ENCODE results near the gene ZNRF3. TPM values are rescaled to one million over a fixed set of nuclear protein-coding genes. Genes with fewer than 3 reads are reported as not detected.

The ZNRF3 gene
- total RNA-seq, 1 donor from 2014 or later, result 12.4 TPM

- peak; percentile 69 for DNase-seq
Observed at GRCh38 chr22:29011240-29012100, 128.1 kb downstream of the ZNRF3 start.

- no peak for DNase-seq
Observed at GRCh38 chr22:29012101-29012433, 128.7 kb downstream of the ZNRF3 start.

- no peak for DNase-seq
Observed at GRCh38 chr22:29012952-29013351, 129.6 kb downstream of the ZNRF3 start.

- DNase-seq, result peak; percentile 27
Observed at GRCh38 chr22:29014293-29014692, 130.9 kb downstream of the ZNRF3 start.

GRCh38 chr22:29014773-29015172, 131.4 kb downstream of the ZNRF3 start:
- no peak for DNase-seq

GRCh38 chr22:29016067-29016938, 132.9 kb downstream of the ZNRF3 start:
- DNase-seq, result no peak

- DNase-seq, result no peak
Observed at GRCh38 chr22:29018293-29019189, 135.2 kb downstream of the ZNRF3 start.

GRCh38 chr22:29022101-29022817, 138.9 kb downstream of the ZNRF3 start:
- DNase-seq, result no peak

- DNase-seq, result no peak
Observed at GRCh38 chr22:29023172-29023796, 139.9 kb downstream of the ZNRF3 start.

GRCh38 chr22:29026579-29026978, 143.2 kb downstream of the ZNRF3 start:
- no peak for DNase-seq

GRCh38 chr22:29028468-29028867, 145.1 kb downstream of the ZNRF3 start:
- DNase-seq, result no peak

- no peak for DNase-seq
Observed at GRCh38 chr22:29029202-29030000, 146.0 kb downstream of the ZNRF3 start.

GRCh38 chr22:29030016-29030617, 146.7 kb downstream of the ZNRF3 start:
- DNase-seq, result no peak

GRCh38 chr22:29030618-29031226, 147.3 kb downstream of the ZNRF3 start:
- DNase-seq, result peak; percentile 87

GRCh38 chr22:29031227-29032011, 148.0 kb downstream of the ZNRF3 start:
- peak; percentile 81 for DNase-seq

- DNase-seq, result no peak
Observed at GRCh38 chr22:29032014-29032475, 148.7 kb downstream of the ZNRF3 start.

- DNase-seq, result no peak
Observed at GRCh38 chr22:29032584-29032983, 149.2 kb downstream of the ZNRF3 start.

GRCh38 chr22:29037340-29037932, 154.1 kb downstream of the ZNRF3 start:
- DNase-seq, result no peak

All from tongue (tissue), 2 donors.